HL-60 (cell line): ENCODE data around the gene MAPRE2.

Experiments used
- CTCF ChIP-seq: IDR thresholded peaks from one replicate; pipeline ENCODE4 v1.5.1; 2011; ENCODE audit warnings: low read length, control low read depth, inconsistent platforms; ENCODE audit not compliant: insufficient read depth
- GABPA ChIP-seq: IDR thresholded peaks from 2 replicates; pipeline ENCODE4 v1.6.1; 2012; ENCODE audit warnings: low read depth
- POLR2AphosphoS5 ChIP-seq: IDR thresholded peaks from 2 replicates; pipeline ENCODE4 v1.6.1; 2012; ENCODE audit warnings: low read depth
- REST ChIP-seq: IDR thresholded peaks from 2 replicates; pipeline ENCODE4 v1.6.1; 2012; ENCODE audit warnings: low read depth; ENCODE audit not compliant: insufficient replicate concordance

DNA sequence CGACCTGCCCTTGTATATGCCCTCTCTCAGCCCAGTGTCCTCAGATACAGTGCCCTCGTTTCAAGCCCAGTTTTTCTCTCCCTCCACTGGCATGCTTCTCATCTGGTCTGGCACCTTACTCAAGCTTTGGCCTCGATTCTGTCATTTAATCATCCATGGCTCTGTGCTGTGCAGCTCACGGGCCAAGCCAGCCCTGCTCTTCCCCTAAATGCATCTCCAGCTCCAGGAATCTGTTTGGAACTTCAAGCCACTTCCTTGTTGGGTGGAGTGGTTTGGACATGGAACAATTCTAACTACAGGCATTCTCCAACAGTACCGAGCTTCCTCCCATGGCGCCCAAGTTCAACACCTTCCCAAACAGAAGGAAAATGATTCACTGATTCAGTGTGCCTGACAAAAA lies 122.9 kb downstream of the MAPRE2 start:
- no peak for TF ChIP-seq CTCF
- no peak for TF ChIP-seq REST
- TF ChIP-seq POLR2AphosphoS5: no peak
- TF ChIP-seq GABPA: no peak
